ENCODE results near the gene FAM210A.

- TF ChIP-seq CTCF (IDR thresholded peaks at IDR 0.05; ENCODE audit: low read depth, low read length) = no peak
- TF ChIP-seq EZH2phosphoT487 (IDR thresholded peaks at IDR 0.05; ENCODE audit: low read depth) = no peak
Observed at GRCh38 chr18:13658436-13659204, 67.7 kb downstream of the FAM210A start.

Data from OCI-LY3 (cell line).